Activated gamma-delta T cell treated with anti-CD3 and anti-CD28 coated beads, Interleukin-2, amount 50 U/mL, for 16 hours (primary cell): ENCODE data around the gene MRO.
"Not testable (repeated sequence)": the region's sequence is repeated elsewhere in the genome, so short reads cannot be mapped to it uniquely, and the experiment has no call there.

Experiments
- DNase-seq: peaks from one replicate; pipeline ENCODE4 v3.0.0-alpha.2; 2020; ENCODE audit warnings: low read depth

The MRO gene

DNA sequence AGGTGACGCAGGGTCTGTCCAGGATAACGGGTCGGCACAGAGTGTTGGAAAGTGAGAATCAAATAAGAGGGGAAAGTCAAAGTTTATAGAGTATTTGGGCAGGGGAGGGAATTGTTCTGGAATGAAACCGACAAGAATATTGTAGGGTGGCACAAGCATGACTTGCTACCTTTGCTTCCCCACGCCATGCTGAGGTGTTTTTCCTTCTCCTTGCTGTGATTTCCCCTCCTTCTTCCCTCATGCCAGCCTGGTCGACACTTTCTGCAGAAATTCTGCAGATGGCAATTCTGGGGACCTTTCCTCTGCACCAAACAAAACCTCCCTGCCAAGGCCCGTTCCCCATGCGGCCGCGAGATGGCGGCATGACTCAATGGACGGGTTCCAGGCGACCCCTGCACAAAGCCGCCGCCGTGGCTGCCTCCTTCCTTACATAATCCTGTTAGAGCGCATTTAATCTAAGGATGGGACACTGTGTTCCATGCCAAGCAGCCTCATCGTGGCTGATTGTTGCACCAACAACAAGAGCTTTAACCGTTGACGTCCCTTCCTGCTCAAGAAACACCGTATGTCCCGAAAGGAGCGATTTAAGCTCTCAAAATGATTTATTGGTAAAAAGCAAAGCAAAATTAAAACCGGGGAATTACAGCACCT is at the start of gene MRO:
Gene MRO, minus strand, starts transcription at position 289 of the 651 bp plus-strand sequence. CDS start 10,616 bp downstream, outside the sequence.
- peak; percentile 69 for DNase-seq

DNA sequence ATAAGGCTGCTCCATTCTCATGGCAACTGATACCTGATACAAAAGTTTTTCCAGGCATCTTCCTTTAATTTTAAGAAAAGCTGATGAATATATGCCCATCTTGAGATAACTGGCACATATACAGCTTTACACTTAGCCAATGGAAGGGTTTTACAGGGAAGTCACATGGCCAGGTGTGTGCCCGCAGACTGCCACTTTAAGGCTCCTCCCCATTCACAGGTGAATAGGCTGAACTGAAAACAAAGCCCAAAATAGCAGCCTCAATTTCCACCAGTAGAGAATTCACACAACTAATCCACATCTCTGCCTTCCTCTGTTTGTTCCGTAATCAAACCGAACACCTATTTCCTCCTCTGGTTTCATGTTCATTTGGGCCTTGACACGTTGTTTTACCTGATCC is 49.3 kb upstream of the MRO start:
- DNase-seq = no peak

DNA sequence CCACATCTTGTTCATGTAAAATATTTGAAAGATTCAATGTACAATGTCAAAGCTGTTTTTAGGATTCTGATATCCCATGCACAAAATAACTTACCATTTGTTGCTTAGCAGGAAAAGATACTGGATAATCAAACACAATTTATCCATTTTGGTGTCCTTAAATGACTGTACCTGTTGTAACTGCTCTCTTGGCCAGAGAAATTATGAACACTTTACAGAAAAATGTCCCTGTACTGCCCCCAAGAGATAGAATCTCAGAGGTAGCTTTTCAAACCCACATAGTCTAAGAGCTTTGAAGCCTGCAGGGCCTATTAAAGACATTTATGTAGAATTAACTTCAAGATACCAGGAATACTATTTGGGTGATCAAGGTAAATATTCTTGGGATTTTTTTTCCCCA is 46.9 kb upstream of the MRO start:
- DNase-seq = no peak

DNA sequence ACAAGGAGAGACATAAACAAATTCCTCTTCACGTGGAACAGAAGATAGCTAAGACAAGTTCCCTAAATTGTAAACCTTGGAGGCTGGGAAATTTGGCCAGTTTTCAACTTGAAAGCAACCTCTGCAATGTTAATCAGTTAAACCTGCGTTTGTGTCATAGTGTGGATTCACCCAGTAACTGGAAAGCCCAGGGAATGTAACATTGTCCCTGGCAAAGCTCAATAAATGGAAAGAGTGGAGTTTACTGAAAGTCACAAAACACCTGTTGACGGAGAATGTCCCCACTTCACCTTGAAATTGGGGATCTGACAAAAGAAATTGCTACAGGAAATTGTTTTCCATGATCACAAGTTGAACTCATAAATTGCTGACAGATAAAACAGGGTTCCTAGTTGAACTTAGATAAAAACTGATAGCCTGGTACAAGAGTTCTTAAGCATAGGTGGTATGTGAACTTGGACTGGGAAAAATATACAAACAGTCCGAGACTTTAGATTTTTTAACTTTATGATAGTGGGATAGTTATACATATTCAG is 44.1 kb upstream of the MRO start:
- DNase-seq = no peak

- no peak for DNase-seq
These were observed 42.6 kb upstream of the MRO start for GRCh38 chr18:50862401-50862800.

- DNase-seq = no peak
These were observed 41.8 kb upstream of the MRO start for GRCh38 chr18:50861617-50862016.

DNA sequence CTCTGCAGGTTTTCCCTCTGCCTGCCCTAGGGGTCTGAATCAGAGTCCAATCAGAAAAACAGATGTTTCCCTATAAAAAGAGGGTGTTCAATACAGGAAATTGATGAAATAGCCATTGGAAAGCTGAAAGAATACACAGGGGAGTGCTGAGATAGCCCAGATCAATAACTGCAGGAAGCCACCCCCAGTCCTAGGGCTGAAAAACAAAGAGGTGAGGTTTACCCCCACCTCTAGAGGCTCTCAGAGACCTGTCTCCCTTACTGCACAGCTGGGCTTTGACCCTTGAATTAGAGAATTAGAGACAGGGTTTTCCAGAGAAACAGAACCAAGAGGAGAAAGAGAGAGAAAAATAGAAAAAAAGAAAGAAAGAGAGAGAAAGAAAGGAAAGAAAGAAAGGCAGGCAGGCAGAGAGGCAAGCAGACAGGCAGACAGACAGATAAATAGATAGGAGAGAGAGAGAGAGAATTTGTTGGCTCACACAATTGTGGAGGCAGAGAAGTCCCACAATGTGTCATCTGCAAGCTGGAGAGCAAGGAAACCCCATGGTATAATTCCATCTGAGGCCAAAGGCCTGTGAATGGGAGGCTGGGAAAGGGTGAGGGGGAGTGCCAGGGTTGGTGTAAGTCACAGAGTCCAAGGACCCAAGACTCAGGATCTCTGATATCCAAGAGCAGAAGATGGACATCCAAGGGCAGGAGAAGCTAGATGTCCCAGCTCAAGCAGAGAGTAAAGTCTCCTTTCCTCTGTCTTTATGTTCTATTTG is 40.2 kb upstream of the MRO start:
- no peak for DNase-seq

GRCh38 chr18:50857694-50858093 is 37.9 kb upstream of the MRO start:
- DNase-seq = no peak

DNA sequence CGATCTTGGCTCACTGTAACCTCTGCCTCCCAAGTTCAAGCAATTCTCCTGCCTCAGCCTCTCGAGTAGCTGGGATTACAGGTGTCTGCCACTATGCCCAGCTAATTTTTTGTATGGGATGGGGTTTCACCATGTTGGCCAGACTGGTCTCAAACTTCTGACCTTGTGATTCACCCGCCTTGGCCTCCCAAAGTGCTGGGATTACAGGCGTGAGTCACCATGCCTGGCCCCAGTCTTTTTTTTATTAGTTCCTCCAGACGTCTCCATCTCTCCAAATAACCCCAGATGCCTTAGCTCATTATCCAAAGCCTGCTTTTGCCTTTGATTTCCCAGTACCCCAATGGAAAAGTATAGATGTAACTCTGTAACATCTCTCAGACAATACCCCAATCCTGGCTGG is 37.4 kb upstream of the MRO start:
- DNase-seq = not testable (repeated sequence)

DNA sequence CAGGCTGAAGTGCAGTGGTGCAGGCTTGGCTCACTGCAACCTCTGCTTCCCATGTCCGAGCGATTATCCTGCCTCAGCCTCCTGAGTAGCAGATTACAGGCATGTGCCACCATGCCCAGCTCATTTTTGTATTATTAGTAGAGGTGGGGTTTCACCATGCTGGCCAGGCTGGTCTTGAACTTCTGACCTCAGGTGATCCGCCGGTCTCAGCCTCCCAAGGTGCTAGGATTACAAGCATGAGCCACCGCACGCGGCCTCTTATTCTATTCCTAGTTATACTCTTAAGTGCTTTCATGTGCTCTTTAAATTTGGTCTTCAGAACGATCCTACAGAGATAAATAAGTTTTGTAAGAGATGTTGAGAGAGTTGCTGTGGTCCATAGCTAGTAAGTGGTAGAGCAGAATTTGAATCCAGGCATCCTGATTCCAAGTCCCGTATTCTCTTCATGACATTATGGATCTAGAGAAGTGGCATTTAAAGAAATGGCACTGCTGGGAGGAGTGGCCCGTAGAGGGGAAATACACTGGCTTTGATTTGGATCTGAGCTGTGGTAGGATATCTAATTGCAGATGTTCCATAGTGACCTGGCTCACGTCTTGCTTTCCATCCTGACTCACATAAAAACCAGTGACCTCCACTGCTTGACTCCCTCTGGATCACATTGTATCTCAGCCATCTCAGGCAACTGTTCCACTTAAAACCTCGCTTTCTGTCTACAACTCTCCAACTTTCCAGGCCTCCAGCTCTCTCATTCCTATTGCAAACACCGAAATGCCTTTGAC is 36.4 kb upstream of the MRO start:
- DNase-seq = no peak

DNA sequence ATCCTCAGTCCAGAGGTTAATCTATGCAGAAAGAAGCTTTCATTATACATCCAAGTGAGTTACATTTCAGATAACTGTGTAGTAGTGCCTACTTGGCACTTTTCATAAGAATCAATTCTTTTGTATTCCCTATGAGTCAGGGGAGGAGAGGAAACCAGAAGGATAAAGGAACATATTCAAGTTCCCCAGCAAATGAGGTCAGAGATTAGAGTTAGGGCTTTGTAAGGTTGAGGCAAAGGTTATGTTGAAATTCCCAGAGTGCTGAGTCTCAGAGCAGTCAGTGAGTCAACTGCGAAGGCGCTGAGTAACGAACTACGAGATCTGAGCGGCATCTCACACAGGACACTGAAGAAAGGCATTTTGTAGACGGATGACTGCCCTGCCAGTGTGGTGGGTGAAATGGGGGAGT is 34.1 kb upstream of the MRO start:
- no peak for DNase-seq

GRCh38 chr18:50850307-50851065 is 30.7 kb upstream of the MRO start:
- no peak for DNase-seq

GRCh38 chr18:50849419-50849821 is 29.6 kb upstream of the MRO start:
- DNase-seq = no peak

- DNase-seq = no peak
These were observed 29.2 kb upstream of the MRO start for GRCh38 chr18:50848991-50849390.

- no peak for DNase-seq
These were observed 28.3 kb upstream of the MRO start for GRCh38 chr18:50848061-50848551.

- DNase-seq = no peak
These were observed 27.4 kb upstream of the MRO start for GRCh38 chr18:50847192-50847591.

- no peak for DNase-seq
These were observed 25.1 kb upstream of the MRO start for GRCh38 chr18:50844960-50845359.

DNA sequence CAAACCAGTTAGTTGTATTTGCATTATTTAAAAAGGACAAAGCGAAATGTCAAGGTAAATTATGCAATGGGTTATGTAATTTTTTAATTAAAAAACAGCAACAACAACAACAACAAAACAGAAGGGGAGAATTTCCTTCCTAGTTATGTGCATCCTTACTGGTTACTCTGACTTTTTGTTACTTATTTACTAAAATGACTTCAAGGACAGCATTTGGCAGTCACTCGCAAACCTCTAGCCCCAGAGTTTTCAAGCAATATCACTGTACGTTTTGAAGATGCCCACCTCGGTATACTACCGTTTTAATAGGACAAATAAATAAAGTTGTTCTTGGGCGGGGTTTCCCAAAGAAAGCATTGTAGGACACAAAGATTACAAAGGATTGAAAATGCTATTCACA is 24.7 kb upstream of the MRO start:
- no peak for DNase-seq

- DNase-seq = no peak
These were observed 23.0 kb upstream of the MRO start for GRCh38 chr18:50842846-50843245.

DNA sequence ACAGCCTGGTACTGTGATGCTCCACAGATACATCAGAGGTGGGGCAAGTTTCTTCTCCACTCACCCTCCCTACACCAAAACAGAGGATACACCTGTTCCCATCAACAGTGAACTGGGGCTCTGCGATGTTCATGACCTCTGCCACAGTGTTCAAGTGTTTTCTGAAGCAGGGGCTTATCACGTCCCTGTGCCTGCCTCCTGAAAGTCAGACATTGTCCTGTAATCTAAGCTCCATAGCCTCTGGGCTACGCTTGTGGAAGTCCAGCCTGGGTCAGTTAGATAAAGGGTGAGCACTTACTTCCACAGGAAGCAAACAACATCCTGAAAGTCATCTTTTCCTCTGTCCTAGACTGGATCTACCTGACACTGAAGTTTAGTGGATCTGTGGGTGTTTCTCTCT is 20.2 kb upstream of the MRO start:
- DNase-seq = no peak

DNA sequence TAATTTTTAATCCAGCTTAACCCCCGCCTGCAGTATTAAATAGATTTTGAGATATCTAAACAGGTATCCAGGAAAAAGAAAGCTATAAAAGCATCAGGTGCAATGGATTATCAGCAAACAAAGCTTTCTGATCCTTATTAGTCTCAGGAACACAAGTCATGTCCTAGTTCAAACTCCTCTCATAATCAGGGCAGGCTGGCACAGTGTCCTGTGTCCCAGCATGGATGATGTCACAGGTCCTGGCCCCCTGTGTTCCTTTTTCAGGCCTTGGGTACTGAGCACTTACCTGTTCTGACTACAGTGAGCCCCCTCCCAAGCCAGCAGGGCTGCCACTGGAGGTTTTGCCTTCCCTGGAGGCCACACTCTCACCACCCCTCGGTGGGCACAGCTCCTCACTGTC is 19.5 kb upstream of the MRO start:
- DNase-seq = no peak

DNA sequence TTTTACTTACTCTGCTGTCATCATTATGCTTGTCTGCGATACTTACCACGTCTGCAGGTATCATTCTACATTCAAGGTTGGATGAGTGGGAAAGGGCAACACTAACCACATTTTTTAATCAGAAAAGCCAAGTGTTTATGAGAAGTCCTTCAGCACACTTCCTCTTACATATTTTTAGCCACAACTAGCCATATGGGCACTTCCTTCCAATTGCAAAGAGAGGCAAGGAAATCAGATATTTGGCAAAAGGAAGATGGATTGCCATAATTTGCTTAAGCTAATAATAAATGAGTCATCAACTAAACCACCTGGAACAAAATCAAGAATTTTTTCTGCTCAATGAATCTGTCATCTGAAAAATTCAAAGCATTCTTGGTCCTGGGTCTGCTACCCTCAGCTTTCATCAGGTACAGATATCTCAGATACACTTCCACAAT is 16.7 kb upstream of the MRO start:
- no peak for DNase-seq
